NCI-H345 treated with DMSO at 0.1 percent for 48 hours (cell line): Measurements from ENCODE around the gene TRABD.
"Not testable (repeated sequence)": the region's sequence is repeated elsewhere in the genome, so short reads cannot be mapped to it uniquely, and the experiment has no call there.

ENCODE experiments used
- DNase-seq: peaks from one replicate; lab custom pipeline; 2025; ENCODE audit not compliant: unreplicated experiment; lab: John Stamatoyannopoulos, UW

Gene TRABD

GRCh38 chr22:50185375-50186087 lies at the start of gene TRABD:
TRABD (plus strand) TSS chr22:50185913; CDS start chr22:50193061, 7,148 bp downstream.
- peak; percentile 77 for DNase-seq

- DNase-seq = peak; percentile 65
Observed at GRCh38 chr22:50136581-50137015, 49.1 kb upstream of the TRABD start.

- DNase-seq = not testable (repeated sequence)
Observed at GRCh38 chr22:50137277-50137676, 48.4 kb upstream of the TRABD start.

GRCh38 chr22:50138041-50138440 lies 47.7 kb upstream of the TRABD start:
- no peak for DNase-seq

GRCh38 chr22:50138988-50139387 lies 46.7 kb upstream of the TRABD start:
- no peak for DNase-seq

- DNase-seq = peak; percentile 95
Observed at GRCh38 chr22:50139843-50140415, 45.8 kb upstream of the TRABD start.

GRCh38 chr22:50140615-50141014 lies 45.1 kb upstream of the TRABD start:
- DNase-seq = no peak

GRCh38 chr22:50141462-50141861 lies 44.3 kb upstream of the TRABD start:
- DNase-seq = no peak

GRCh38 chr22:50141891-50142363 lies 43.8 kb upstream of the TRABD start:
- peak; percentile 61 for DNase-seq

GRCh38 chr22:50143096-50143495 lies 42.6 kb upstream of the TRABD start:
- DNase-seq = no peak

GRCh38 chr22:50144005-50144614 lies 41.6 kb upstream of the TRABD start:
- DNase-seq = no peak

GRCh38 chr22:50145721-50146438 lies 39.8 kb upstream of the TRABD start:
- DNase-seq = no peak

GRCh38 chr22:50146439-50147238 lies 39.1 kb upstream of the TRABD start:
- DNase-seq = no peak

- not testable (repeated sequence) for DNase-seq
Observed at GRCh38 chr22:50147258-50148165, 38.2 kb upstream of the TRABD start.

GRCh38 chr22:50148166-50148500 lies 37.6 kb upstream of the TRABD start:
- no peak for DNase-seq

GRCh38 chr22:50148991-50149721 lies 36.6 kb upstream of the TRABD start:
- no peak for DNase-seq

- no peak for DNase-seq
Observed at GRCh38 chr22:50150161-50151129, 35.3 kb upstream of the TRABD start.
